A204.1 (cell line): ENCODE results near the gene MAGI1.

ENCODE experiments used
- FAIRE-seq: peaks from 2 replicates; lab custom pipeline; 2012; peaks lifted over from hg19 to GRCh38; lab: Jason Lieb, UNC

MAGI1 gene

GRCh38 chr3:66012711-66013110 is 26.0 kb downstream of the MAGI1 start:
- FAIRE-seq: no peak

GRCh38 chr3:66010739-66011655 is 27.7 kb downstream of the MAGI1 start:
- FAIRE-seq: no peak

GRCh38 chr3:66010348-66010738 is 28.4 kb downstream of the MAGI1 start:
- FAIRE-seq: no peak

- FAIRE-seq: no peak
These were observed 34.5 kb downstream of the MAGI1 start for GRCh38 chr3:66004244-66004643.

DNA sequence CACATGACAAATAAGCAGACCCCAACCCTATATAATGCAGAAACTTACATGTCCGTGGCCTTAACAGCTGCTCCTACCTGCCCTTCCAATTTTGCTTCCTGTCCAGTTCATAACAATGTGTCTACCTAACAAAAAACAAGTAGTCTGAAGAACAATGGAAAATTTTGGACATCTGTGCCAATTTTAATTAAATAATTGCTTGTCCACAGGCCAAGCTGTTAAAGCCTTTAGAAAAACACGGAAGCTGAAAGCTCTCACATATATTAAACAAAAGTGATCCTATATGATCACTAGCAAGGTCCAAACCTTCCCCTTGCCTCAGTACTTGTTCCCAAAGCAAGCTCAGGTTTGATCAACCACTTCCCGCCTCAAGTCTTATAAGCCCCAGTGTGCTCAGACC is 37.1 kb downstream of the MAGI1 start:
- no peak for FAIRE-seq

- FAIRE-seq: no peak
These were observed 38.2 kb downstream of the MAGI1 start for GRCh38 chr3:66000506-66000905.

DNA sequence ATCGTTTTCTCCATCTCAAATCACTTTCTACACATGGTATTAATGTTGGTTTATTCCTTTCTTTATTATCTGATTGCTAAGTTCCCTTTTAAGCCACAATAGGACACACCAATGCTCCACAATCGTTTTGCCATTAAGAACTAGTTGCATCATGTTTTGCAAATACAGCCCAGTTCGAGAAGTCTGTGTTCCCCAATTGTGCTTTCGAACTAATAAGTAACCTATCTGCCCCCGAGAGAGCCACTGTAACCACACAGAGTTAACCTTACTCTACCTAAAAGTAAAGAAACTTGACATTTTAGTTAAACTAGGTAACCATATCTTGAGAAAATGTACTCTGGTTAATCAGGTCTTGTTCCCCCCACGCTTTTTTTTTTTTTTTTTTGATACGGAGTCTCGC is 39.1 kb downstream of the MAGI1 start:
- no peak for FAIRE-seq

GRCh38 chr3:65996589-65996988 is 42.1 kb downstream of the MAGI1 start:
- FAIRE-seq: no peak

DNA sequence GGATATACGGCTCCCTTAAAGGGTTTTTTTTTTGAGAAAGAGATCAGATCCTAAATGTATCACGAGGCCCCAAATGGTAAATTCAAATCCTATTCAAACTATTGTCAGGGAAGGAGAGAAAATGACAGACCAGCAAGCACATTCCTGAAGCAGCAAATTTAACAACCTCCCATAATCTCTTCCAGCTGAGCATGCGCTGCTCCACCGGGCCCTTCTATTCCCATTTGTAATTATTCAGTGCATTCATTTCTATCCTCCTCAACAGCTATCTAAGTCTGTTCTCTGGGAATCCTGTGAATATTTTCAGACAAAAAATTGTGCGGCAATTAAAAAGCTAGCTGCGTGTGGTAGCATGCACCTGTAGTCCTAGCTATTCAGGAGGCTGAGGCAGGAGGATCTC is 43.2 kb downstream of the MAGI1 start:
- no peak for FAIRE-seq

DNA sequence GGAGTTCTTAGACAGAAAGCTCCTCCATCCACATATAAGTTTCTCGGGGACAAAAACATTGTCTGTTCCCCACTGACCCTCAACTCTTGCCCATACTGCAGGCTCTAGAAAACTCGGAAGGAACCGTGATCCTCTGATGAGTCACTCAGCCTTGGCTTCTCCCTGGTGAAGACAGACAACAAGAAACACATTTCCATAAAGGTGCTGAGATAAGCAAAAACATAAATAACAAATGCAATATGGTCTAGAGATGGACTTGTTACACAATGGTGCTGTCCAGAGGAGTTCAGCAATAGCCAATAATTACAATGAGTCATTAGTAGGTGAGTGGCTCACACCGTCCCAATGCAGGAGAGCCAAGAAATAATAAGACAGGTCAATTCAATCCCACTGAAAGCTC is 43.7 kb downstream of the MAGI1 start:
- FAIRE-seq: no peak

- FAIRE-seq: no peak
These were observed 45.4 kb downstream of the MAGI1 start for GRCh38 chr3:65993134-65993900.

- no peak for FAIRE-seq
These were observed 46.6 kb downstream of the MAGI1 start for GRCh38 chr3:65992106-65992505.

DNA sequence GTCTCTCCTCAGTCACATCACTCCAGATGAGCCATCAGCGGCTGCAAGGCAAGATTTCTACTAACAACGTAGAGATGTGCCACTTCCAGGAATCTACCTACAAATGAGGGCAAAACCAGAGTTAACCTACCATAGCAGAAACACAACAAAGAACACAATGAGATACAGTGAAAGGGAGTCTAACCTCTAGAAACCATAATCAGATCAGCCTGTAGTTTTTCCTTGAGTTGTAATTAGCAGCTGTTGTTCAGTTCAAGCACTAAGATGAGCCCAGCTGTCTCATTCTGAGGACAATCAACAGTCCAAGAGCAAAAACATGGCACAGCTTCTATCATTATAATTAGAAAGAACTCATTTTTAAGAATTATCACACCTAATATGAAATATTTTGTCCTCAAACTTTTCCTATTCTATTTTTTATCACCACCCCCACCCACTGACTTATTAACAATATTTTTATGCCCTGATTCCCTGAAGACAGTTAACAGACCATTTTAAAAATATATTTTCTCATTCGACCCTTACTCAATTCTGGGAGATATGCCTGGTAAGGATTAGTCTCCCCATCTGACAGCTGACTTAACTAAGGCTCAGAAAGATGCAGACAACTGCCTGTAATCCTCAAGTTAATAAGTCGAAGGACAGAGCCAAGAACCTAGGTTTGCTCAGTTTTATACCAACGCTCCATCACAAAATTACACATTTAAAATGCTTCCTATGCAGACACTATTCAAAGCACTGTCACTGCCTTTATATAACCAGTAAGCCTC is 50.1 kb downstream of the MAGI1 start:
- FAIRE-seq: no peak

- FAIRE-seq: no peak
These were observed 52.4 kb downstream of the MAGI1 start for GRCh38 chr3:65986285-65986684.

DNA sequence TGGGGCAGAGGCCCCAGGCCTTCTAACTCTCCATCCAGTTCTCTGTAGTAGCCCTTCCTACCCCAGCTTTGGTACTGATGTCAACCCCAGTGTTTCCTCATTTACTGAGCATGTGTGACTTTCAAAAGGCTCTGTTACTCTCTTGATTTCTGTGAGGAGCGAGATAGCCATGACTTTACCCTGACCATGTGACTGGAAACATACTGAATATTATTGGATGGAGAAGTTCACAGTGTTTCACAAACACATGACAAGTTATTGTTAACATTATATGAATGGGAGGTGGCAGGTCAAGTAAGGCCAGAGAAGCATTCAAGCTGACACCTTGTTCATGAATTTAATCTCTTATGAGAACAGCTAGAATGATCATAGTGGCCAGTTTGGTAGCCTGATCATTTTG is 53.7 kb downstream of the MAGI1 start:
- FAIRE-seq: no peak

DNA sequence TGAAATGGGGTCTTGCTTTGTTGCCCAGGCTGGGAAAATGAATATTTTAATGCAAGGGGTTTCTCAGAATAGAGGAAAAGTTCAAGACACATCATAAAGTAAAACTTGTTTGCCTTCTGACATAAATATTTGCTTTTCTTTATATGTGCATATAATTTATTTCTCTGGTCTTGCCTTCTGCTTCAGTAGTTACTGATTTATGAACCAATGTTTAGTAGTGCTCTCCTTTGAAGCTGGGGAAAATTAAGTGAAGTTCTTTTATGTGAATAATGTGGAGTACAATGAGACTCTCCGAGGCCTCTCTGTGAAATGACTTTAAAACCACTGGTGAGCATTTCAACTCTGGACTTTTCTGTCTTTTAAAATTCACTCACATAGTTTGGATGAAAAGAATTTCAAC is 55.6 kb downstream of the MAGI1 start:
- FAIRE-seq: no peak

GRCh38 chr3:65979731-65980130 is 59.0 kb downstream of the MAGI1 start:
- no peak for FAIRE-seq

DNA sequence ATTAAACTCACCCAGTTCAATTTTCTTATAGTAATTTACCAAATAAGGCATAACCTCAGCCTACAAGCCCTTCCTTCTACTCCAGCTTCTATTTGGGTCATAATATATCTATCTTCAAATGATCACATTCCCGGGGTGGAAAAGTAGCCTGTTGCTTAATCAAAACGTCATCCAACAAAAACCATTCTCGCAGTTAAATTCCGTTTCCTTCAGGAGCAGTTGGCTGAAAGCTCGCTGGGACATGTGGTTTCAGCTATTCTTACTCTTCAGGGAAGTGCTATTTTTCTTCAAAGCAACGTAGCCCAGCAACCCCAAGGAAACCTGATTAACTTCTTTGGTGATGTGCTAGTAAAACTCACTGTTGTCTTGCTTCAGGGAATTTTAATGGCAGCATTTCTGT is 59.6 kb downstream of the MAGI1 start:
- FAIRE-seq: no peak

DNA sequence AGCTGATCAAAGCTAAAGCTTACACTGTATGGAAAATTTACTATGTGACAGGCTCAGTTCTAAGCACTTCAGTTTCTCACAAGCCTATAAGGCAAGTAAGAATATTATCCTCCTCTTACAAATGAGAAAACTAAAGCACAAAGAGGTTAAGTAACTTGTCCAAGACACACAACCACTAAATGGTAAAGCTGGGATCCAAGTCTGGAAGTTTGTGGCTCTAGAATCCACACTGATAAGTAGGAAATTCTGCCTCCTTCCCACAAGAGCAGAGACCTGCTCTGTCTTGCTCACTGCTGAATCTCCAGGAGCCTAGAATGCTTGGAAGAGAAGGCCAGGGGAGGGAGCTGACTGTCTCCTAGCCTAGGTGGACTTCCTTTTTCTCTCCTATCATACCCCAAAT is 60.6 kb downstream of the MAGI1 start:
- no peak for FAIRE-seq

- no peak for FAIRE-seq
These were observed 63.7 kb downstream of the MAGI1 start for GRCh38 chr3:65975032-65975431.

- no peak for FAIRE-seq
These were observed 64.2 kb downstream of the MAGI1 start for GRCh38 chr3:65974509-65974908.

DNA sequence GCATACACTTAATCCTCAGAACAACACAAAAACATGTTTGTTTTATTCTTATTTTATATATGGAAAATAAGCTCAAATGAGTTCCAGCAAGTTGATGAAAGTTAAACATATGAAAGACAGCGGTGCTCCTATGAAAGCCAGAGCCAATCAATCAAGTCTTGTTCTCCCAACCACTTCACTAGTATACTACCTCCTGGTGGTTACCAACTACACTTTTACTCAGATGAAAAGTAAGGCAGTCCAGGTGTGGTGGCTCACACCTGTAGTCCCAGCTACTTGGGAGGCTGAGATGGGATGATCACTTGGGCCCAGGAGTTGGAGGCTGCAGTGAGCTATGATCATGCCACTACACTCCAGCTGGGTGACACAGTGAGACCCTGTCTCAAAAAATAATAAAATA is 66.0 kb downstream of the MAGI1 start:
- FAIRE-seq: no peak
